Measurements from ENCODE around the gene NOVA1.

The NOVA1 gene

DNA sequence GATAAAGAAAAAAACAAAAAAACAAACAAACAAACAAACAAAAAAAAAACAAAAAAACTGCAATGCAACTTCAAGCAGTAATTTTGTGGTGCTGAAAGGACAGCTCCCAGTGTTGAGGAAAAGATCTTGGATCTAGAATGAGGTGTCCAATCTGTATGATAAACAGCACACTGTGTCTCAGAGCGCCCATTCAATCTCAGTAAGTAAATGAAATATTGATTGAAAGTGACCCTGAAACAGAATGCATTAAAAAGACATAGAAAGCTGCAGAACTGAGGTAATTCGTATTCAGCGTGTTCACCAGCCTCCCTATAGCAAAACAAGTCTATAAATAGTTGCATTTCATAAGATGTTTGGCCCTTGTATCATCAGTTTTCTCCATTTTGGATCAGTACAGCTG is 153.0 kb downstream of the NOVA1 start:
- DNase-seq (ENCODE audit: low spot score): no peak

DNA sequence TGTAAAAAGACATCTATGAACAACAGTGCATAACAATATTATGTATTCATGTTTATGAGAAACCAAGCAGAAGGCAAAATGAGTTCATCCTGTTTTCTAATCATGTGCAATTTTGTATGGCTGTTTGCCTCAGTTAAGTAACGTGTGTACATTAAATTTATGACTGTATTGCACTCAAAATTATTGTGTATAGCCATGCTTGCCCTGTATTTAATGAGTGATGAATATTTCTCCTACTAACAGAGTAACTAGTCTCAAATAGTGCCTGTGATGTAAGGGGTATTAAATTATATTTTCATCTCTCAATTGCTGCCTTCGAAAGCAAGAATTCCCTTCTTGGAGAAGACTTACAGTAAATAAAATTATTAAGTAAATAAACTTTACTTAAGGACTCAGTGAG is 154.2 kb downstream of the NOVA1 start:
- DNase-seq (ENCODE audit: low spot score): no peak

DNA sequence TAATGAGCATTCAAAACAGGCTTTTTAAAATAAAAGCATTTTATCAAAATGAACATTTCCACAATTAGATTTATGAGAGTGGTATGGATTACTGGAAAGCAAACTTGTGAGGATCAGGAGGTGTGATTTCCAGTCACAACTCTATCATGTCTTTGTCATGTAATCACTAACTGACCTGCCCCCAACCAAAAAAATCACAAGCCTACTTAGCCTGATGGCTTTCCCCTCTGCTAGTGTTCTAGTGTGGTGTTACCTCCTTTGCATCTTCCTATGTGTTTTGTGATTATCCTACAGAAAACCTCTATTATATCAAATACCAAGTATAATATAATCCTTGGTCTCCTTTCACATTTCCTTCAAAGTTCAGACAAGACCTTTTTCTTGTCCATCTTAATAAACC is 168.6 kb downstream of the NOVA1 start:
- no peak for DNase-seq (ENCODE audit: low spot score)

DNA sequence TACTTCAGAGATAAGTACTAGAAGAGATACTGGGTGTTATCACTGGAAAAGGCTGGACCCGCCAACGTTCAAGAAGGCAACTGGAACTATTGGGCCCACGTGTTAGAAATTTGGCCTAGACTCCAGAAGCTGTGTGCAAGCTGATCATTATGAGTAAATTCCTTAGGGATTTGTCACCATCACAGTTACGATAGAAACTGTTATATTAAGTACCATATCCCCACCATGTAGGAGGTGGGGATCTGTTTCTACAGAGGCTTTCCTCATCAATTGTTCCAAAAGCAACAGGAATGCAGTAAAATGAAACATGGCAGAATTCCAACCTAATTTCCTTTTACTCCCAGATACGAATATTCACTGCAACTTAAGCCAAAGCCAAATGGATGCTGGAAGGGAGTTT is 170.7 kb downstream of the NOVA1 start:
- no peak for DNase-seq (ENCODE audit: low spot score)

DNA sequence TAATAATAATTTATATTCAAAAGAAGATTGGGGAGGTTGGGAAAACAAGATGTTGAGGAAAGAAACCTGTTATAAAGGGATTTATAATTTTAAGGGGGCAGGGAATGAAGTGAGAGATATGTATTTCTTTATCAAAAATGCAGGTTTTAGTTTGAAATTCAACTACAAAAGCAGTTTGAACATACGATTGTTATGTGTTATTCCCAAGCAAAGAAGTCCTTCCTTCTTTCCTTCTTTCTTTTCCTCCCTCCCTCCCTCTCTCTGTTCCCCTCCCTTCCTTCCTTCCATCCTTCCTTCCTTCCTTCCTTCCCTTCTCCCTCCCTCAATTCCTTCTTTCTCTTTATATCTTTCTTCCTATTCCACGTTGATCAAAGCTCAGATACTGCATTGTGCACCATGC is 173.3 kb downstream of the NOVA1 start:
- DNase-seq (ENCODE audit: low spot score): no peak

DNA sequence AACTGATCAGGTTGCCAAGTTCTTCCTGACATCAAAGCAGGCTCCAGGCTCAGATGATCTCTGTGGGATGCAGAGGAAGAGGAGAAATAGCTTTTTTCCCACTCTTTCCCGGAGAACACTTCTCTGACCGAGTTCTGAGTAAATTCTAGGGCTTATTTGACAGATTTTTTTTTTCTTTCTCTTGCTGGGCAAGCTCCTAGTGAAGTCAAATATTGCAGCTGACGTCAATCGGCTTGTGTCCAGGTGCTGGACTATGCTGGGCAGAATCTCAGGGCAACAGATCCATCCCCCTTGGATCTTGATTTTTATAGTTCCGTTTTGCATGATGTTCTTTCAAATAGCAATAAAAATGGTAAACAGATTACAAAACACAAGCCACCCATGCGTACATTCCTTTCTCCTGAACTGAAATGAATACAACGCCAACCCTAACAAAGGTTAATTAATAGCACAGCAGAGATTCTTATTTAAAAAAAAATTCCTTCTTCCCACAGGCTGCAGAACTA is 182.2 kb downstream of the NOVA1 start:
- no peak for DNase-seq (ENCODE audit: low spot score)

DNA sequence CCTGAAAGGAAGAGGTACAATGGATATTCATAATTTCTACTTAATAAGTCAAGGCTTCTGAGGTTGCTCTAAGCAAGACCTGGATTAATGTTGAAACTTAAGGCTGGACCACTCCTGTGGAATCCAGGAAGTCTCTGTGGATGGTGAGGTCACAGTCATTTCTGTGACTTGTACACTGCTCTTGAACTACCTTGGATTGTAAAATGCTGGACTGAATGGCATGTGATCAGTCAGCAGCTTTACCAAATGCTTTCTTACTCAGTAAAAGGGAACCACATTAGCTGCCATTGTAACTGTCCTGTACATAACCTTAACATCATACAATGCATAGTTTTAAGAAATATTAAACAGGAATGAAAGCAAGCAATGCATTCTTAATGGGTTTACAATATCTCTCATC is 182.9 kb downstream of the NOVA1 start:
- no peak for DNase-seq (ENCODE audit: low spot score)

DNA sequence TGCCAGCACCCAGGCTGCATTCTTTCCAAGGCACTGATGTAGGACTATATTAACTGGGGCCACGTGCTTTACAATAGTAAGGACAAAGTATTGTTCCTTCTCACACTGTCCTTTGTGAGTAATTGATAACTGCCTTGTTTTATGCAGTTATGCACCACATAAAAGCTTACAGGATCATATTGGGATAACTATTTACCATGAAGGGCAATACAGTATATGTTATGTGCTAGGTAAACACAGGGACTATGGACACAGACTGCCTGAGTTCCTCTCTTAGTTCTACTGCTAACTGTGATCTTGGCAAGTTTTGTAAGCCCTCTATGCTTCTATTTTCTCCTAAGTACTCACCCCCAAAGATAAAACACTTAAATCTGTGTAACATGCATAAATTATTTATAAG is 183.7 kb downstream of the NOVA1 start:
- DNase-seq (ENCODE audit: low spot score): no peak

DNA sequence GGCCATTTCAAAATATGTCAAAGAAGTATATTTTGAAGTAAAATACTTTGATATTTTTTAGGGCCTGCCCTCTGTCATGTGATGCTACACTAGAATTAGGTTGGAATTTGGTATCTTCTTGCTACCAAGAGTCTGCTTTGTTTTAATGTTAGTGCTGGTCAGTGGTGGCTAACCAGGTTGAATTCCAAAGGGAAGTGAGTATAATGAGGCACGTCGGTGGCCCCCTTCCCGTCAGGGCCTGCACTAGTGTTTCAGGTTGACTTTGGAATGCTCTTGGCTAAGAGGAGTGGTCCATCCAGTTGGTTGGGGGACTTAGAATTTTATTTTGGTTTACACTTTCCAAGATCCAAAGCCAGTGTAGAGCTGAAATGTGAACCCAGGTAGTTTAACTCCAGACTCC is 185.4 kb downstream of the NOVA1 start:
- no peak for DNase-seq (ENCODE audit: low spot score)

DNA sequence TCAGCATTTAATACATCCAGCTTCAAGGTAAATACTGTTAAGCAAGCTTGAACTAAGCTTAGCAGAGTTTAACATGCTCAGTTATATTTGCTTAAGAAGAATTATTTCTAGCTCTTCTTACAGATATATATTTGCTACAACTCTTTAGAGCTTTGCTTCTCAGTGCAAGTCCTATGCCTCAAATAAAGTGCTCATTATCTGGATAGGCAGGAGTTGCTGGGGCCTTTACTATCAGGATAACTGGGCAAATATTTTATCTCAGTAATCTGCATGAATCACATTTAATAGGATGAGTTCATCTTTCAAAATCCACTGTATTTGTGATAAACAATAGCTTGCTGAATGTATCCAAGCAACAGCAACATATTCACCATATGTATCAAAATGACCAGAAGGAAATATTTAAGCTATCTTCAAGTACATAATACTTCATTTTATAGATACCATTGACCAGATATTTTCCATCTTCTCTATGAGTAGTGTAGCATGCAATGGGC is 187.6 kb downstream of the NOVA1 start:
- no peak for DNase-seq (ENCODE audit: low spot score)

DNA sequence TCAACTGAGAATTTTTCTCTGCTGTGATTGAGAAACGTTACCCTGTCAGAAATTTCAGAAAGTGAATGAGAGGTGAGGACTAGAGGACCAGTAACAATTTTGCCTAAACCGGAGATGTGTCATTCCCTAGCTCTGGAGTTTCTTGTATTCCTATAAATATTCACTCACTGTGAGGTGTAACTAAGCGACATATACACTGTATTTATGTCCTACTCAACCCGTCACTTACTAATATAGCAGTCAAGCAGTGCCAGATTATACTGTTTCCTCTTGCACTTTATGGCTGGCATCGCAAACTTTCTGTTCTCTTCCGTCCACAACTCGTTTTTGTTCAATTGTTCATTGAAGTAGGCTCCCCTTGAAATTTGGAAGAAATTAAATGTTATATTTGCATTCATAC is 192.9 kb downstream of the NOVA1 start:
- DNase-seq (ENCODE audit: low spot score): no peak

DNA sequence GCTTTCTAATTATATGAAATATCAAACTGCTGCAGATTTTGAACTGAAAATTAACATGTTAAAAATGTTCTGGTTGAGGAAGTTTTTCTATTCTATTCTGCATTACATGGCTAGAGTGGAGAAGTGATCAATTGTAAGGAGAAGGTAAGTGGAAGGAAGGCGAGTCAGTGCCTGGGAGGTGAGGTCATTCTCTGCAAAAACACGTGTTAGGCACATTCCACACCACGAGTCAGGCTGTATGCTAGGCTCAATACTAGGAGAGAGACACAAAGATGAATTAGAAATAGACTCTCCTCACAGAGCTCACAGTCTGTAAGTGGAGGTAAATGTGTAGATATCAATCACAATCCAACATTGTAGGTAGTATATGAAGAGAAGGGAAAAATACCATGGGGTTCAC is 194.1 kb downstream of the NOVA1 start:
- no peak for DNase-seq (ENCODE audit: low spot score)

DNA sequence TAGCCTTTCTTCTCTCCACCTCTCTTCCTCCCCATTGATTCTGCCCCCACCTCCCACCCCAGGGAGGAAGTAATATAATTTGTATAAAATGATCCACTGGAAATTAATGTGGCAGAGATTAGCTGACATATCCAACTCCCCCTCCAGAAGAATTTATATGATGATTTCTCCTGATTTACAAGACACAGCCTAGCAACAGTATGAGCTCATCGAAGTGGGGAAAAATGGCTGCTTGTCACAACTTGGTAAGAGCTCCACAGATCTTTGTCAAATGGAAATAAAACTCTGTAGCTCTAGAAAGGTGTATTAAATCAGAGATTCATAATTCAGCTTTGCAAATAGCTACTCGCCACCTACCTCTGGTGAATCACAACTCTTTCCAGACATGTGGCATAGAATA is 195.7 kb downstream of the NOVA1 start:
- DNase-seq (ENCODE audit: low spot score): no peak

DNA sequence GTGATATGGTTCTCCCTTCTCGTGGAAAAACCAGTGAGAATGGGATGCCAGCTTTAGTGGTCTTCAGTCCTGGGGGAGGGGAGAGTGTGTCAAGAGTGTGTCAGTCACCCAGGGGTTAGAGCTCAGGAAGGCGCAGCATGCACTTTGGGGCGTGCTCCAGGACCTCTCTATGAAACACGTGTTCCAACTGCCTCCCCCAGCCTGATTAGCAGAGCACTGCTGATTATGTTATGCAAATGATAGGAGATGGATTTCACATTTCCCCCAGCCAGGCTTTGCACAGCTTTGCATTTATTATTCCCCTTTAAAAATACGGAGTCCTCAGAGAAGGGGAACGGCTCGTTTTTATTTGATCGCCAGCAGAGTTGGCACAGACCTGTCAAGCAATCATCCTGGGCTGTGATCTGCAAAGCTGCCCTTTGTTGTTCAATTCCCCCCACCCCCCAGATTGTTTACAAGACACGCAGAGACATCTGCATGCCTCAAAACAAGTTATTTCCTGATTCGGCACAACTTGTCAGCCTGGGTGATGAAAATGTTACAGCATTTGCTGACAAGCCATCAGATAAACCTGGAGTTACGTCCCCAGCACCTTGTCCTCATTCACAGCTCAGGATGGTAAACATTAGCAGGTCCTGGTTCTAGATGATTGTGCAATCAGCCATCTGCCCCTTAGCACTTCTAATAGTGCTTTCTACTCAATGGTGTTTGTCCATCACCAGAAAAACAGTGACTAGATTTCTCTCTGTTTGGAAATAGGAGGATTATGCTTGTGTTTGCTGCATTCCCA is 196.5 kb downstream of the NOVA1 start:
- no peak for DNase-seq (ENCODE audit: low spot score)

DNA sequence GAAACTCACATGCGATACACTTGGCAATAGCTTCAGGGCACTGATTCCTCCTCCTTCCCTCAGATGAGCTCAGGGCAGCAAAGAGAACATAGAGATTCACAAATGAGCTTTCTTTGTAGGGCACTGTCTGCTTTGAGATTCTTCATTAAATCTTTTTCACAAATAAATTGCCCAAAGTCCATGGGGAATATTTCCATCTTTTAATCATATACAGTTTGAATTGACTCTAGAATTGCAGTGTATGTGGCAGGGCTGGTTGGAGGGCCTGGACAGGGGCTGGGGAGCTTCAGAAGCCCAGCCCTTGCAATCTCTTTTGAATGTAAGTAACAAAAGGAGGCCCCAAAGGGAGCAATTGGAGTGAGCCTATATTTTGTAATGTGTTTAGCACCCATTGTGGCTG is 197.5 kb downstream of the NOVA1 start:
- DNase-seq (ENCODE audit: low spot score): no peak

DNA sequence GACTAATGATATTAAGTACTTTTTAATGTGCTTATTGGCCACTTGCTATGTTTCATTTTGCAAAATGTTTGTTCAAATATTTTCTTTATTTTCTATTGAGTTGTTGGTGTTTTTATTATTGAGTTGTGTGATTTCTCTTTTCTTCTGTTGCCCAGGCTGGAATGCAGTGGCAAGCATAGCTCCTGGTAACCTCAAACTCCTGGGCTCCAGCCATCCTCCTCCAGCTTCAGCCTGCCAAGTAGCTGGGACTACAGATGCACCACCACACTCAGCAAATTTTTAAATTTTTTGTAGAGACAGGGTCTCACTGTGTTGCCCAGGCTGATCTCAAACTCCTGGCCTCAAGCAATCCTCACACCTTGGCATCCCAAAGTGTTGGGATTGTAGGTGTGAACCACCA is 199.2 kb downstream of the NOVA1 start:
- no peak for DNase-seq (ENCODE audit: low spot score)

All from ecto neural progenitor cell (in vitro differentiated cells).